H1 (cell line): ENCODE results near the gene NEU2. TPM values are rescaled to one million over a fixed set of nuclear protein-coding genes. Genes with fewer than 3 reads are reported as not detected.
A peak's percentile ranks its signal among the peaks of the same experiment; 100 is the strongest.

Experiments used
- CEBPB ChIP-seq: IDR thresholded peaks from 2 replicates; pipeline ENCODE4 v1.6.1; 2012; ENCODE audit warnings: low read depth, low read length
- CHD7 ChIP-seq: fragments of 300-600 bp; sonication (generic); IDR thresholded peaks from 2 replicates; pipeline ENCODE4 v1.7.1; 2012; ENCODE audit warnings: low read length, moderate library complexity, mild to moderate bottlenecking, inconsistent platforms; ENCODE audit not compliant: insufficient replicate concordance
- CTCF ChIP-seq, 3 experiments: IDR thresholded peaks; 1 replicate in 2 of 3; 2 replicates in 1 of 3; pipeline versions ENCODE4 v1.5.1 to v1.6.1; 2011; ENCODE audit warnings: low read length in 3 of 3, mild to moderate bottlenecking in 3 of 3, inconsistent platforms in 2 of 3, low read depth in 1 of 3, moderate library complexity in 1 of 3; ENCODE audit not compliant: insufficient read depth in 1 of 3; ENCODE audit errors: control extremely low read depth in 1 of 3
- E2F6 ChIP-seq: IDR thresholded peaks from 2 replicates; pipeline ENCODE4 v1.6.1; 2012; ENCODE audit warnings: inconsistent platforms
- JUN ChIP-seq: IDR thresholded peaks from 2 replicates; pipeline ENCODE4 v1.6.1; 2011; ENCODE audit warnings: low read depth, mild to moderate bottlenecking, improper control_type of control experiment, low read length
- RAD21 ChIP-seq, 2 experiments: IDR thresholded peaks in 1 of 2; conservative IDR thresholded peaks in 1 of 2; 2 replicates each; pipeline ENCODE4 v1.6.1; 2011; ENCODE audit warnings: low read depth in 2 of 2, low read length in 2 of 2, improper control_type of control experiment in 1 of 2, inconsistent platforms in 1 of 2, mild to moderate bottlenecking in 1 of 2, moderate library complexity in 1 of 2
- SIX5 ChIP-seq: IDR thresholded peaks from 2 replicates; pipeline ENCODE4 v1.6.1; 2011; ENCODE audit warnings: mild to moderate bottlenecking, low read depth, low read length
- polyA plus RNA-seq, 7 experiments: library from polyadenylated mRNA; depleted of rRNA in 3 of 7; stranded (reverse) in 5 of 7; unstranded in 2 of 7; fragments of >200 nt in 5 of 7; fragments of 200-250 nt in 2 of 7; gene quantifications; 1 replicate in 5 of 7; 2 replicates in 1 of 7; 4 replicates in 1 of 7; pipeline versions ENCODE4 v1.2.1 to v1.2.3, GENCODE V29; 2011 to 2013; ENCODE audit warnings: missing spikeins in 2 of 7, mixed read lengths in 2 of 7
- total RNA-seq: library from RNA; stranded (reverse); fragmentation: NEBNext Ultra II Directional; extraction: Animal tissue kit (Norgen Biotek cat#: 25700); gene quantifications from 2 replicates; pipeline ENCODE4 v1.2.1, GENCODE V29; 2021

The NEU2 gene
- total and polyA plus RNA-seq, 2 of the 8 experiments (the other 6 are each of a cell fraction or from before 2014, with no cell fraction given) = 0.12 TPM; not detected in 1

GRCh38 chr2:232999354-232999753 is 33.1 kb upstream of the NEU2 start (continued):
- TF ChIP-seq CHD7 = no peak
- TF ChIP-seq RAD21 (IDR thresholded peaks at IDR 0.05 in 1 of 2, conservative IDR thresholded peaks at IDR 0.05 in 1 of 2; ENCODE audit: low read depth in 2 of 2, low read length in 2 of 2) = peak in 1 of 2 experiments; percentile 30; a peak in 2 of 4 replicates
- no peak for TF ChIP-seq JUN
- TF ChIP-seq CEBPB = no peak
- no peak for TF ChIP-seq E2F6
- TF ChIP-seq SIX5 = no peak
- peak; percentile 9 to 52 (median 42); a peak in 3 of 4 replicates for TF ChIP-seq CTCF (IDR thresholded peaks at IDR 0.05; ENCODE audit: control extremely low read depth in 1 of 3, insufficient read depth in 1 of 3, low read depth in 1 of 3, low read length in 3 of 3)
